SK-N-SH treated with all-trans-retinoic acid at 6 μM for 48 hours (cell line): ENCODE results near the gene FAM32A.

Experiments used
- ATAC-seq: fragments of 200-7000 bp; cut with Tn5 transposase; 3 replicates; pipeline ENCODE4 v1.9.1; 2020; ENCODE audit warnings: mild to moderate bottlenecking, moderate library complexity
- ARNTL ChIP-seq: fragments of 450-650 bp; formaldehyde crosslinking; IDR thresholded peaks from 2 replicates; pipeline ENCODE4 v1.5.0; 2020; ENCODE audit warnings: low read depth, mild to moderate bottlenecking, moderate library complexity, borderline replicate concordance
- BACH2 ChIP-seq: fragments of 250-450 bp; sonication (Bioruptor Pico); IDR thresholded peaks from 2 replicates; pipeline ENCODE4 v1.9.0; 2021; ENCODE audit warnings: mild to moderate bottlenecking, borderline replicate concordance
- CSDC2 ChIP-seq: fragments of 250-450 bp; sonication (Bioruptor Pico); IDR thresholded peaks from 2 replicates; pipeline ENCODE4 v1.5.0; 2020; ENCODE audit warnings: mild to moderate bottlenecking, moderate library complexity
- ESRRG ChIP-seq: fragments of 250-450 bp; sonication (Bioruptor Pico); IDR thresholded peaks from 2 replicates; pipeline ENCODE4 v1.6.1; 2021; ENCODE audit warnings: mild to moderate bottlenecking
- GLIS3 ChIP-seq: fragments of 250-450 bp; sonication (Bioruptor Pico); IDR thresholded peaks from 2 replicates; pipeline ENCODE4 v1.5.0; 2020; ENCODE audit warnings: mild to moderate bottlenecking, moderate library complexity
- ISL1 ChIP-seq: fragments of 250-450 bp; sonication (Bioruptor Pico); IDR thresholded peaks from 2 replicates; pipeline ENCODE4 v2.1.2; 2022; ENCODE audit warnings: mild to moderate bottlenecking, moderate library complexity
- OSR1 ChIP-seq: fragments of 250-450 bp; sonication (Bioruptor Pico); IDR thresholded peaks from 2 replicates; pipeline ENCODE4 v1.8.0; 2022; ENCODE audit warnings: moderate library complexity, mild to moderate bottlenecking, inconsistent platforms
- PPARA ChIP-seq: fragments of 250-450 bp; sonication (Bioruptor Pico); IDR thresholded peaks from 2 replicates; pipeline ENCODE4 v1.5.0; 2020; ENCODE audit warnings: mild to moderate bottlenecking, borderline replicate concordance
- RARB ChIP-seq: fragments of 250-450 bp; sonication (Bioruptor Pico); IDR thresholded peaks from 2 replicates; pipeline ENCODE4 v1.8.0; 2021; ENCODE audit warnings: mild to moderate bottlenecking, moderate library complexity
- SNAI2 ChIP-seq: fragments of 250-450 bp; sonication (Bioruptor Pico); IDR thresholded peaks from 2 replicates; pipeline ENCODE4 v1.5.0; 2020; ENCODE audit warnings: mild to moderate bottlenecking, moderate library complexity
- TCF4 ChIP-seq: fragments of 250-450 bp; sonication (Bioruptor Pico); IDR thresholded peaks from 2 replicates; pipeline ENCODE4 v1.8.0; 2021; ENCODE audit warnings: mild to moderate bottlenecking, moderate library complexity, borderline replicate concordance
- TOX ChIP-seq: fragments of 250-450 bp; sonication (Bioruptor Pico); IDR thresholded peaks from 2 replicates; pipeline ENCODE4 v1.8.0; 2021; ENCODE audit warnings: mild to moderate bottlenecking, moderate library complexity, borderline replicate concordance
- ZC3H10 ChIP-seq: fragments of 250-450 bp; sonication (Bioruptor Pico); IDR thresholded peaks from 2 replicates; pipeline ENCODE4 v1.5.1; 2021; ENCODE audit warnings: mild to moderate bottlenecking, moderate library complexity
- ZFP3 ChIP-seq: fragments of 250-450 bp; sonication (Bioruptor Pico); IDR thresholded peaks from 2 replicates; pipeline ENCODE4 v1.5.0; 2020; ENCODE audit warnings: mild to moderate bottlenecking, moderate library complexity
- ZNF565 ChIP-seq: fragments of 450-650 bp; formaldehyde crosslinking; conservative IDR thresholded peaks from 2 replicates; pipeline ENCODE4 v1.5.0; 2020; ENCODE audit warnings: low read depth, mild to moderate bottlenecking, moderate library complexity
- ZNF8 ChIP-seq: fragments of 450-650 bp; formaldehyde crosslinking; IDR thresholded peaks from 2 replicates; pipeline ENCODE4 v1.5.0; 2020; ENCODE audit warnings: mild to moderate bottlenecking, moderate library complexity
- TF ChIP-seq, protein P1 (sequence below): fragments of 250-450 bp; sonication (Bioruptor Pico); IDR thresholded peaks from 2 replicates; pipeline ENCODE4 v1.8.0; 2021; ENCODE audit warnings: low read depth, mild to moderate bottlenecking, moderate library complexity, borderline replicate concordance
- TF ChIP-seq, protein P2 (sequence below): fragments of 250-450 bp; sonication (Bioruptor Pico); IDR thresholded peaks from 2 replicates; pipeline ENCODE4 v1.8.0; 2020; ENCODE audit warnings: mild to moderate bottlenecking, moderate library complexity, borderline replicate concordance
- TF ChIP-seq, protein P3 (sequence below): fragments of 250-450 bp; sonication (Bioruptor Pico); IDR thresholded peaks from 2 replicates; pipeline ENCODE4 v1.5.1; 2020; ENCODE audit warnings: low read depth, mild to moderate bottlenecking, moderate library complexity
- TF ChIP-seq, protein P4 (sequence below): fragments of 250-450 bp; sonication (Bioruptor Pico); IDR thresholded peaks from 2 replicates; pipeline ENCODE4 v1.5.0; 2020; ENCODE audit warnings: mild to moderate bottlenecking, moderate library complexity

The FAM32A gene

DNA sequence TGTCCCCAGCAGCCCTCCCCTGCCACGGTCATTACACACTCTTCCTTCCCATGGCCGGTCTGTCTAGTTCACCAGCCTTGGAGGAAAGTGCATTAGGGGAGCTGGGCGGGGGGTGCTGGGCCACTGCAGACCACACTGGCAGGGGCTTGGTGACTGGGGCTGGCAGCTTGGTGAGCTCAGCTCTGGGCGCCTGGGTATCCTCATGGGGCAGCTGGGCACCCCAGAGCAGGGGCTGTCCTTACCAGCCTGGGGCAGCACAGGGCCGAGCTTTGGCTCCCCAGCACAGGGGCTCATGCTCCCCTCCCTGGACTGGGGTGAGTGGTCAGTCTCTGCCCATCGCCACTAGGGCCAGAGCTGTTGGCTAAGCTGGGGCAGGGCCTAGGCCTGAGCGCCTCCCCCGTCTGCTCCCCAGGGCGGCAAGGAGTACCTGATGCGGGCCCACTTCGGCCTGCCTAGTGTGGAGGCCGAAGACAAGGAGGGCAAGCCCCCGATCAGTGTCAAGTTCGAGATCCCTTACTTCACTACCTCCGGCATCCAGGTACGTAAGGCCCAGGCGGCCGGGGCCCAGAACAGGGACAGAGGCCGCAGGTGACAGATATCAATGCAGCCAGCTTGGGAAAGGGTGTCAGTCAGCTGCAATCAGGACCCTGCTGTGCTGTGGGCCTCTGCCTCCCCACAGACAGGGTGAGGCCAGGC, 48.0 kb downstream of the FAM32A start:
- ATAC-seq, result no peak
- TF ChIP-seq, protein P1, sequence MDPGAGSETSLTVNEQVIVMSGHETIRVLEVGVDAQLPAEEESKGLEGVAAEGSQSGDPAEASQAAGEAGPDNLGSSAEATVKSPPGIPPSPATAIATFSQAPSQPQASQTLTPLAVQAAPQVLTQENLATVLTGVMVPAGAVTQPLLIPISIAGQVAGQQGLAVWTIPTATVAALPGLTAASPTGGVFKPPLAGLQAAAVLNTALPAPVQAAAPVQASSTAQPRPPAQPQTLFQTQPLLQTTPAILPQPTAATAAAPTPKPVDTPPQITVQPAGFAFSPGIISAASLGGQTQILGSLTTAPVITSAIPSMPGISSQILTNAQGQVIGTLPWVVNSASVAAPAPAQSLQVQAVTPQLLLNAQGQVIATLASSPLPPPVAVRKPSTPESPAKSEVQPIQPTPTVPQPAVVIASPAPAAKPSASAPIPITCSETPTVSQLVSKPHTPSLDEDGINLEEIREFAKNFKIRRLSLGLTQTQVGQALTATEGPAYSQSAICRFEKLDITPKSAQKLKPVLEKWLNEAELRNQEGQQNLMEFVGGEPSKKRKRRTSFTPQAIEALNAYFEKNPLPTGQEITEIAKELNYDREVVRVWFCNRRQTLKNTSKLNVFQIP (CRISPR knock-in tag), result no peak
- no peak for TF ChIP-seq TOX (CRISPR knock-in tag)
- TF ChIP-seq, protein P2, sequence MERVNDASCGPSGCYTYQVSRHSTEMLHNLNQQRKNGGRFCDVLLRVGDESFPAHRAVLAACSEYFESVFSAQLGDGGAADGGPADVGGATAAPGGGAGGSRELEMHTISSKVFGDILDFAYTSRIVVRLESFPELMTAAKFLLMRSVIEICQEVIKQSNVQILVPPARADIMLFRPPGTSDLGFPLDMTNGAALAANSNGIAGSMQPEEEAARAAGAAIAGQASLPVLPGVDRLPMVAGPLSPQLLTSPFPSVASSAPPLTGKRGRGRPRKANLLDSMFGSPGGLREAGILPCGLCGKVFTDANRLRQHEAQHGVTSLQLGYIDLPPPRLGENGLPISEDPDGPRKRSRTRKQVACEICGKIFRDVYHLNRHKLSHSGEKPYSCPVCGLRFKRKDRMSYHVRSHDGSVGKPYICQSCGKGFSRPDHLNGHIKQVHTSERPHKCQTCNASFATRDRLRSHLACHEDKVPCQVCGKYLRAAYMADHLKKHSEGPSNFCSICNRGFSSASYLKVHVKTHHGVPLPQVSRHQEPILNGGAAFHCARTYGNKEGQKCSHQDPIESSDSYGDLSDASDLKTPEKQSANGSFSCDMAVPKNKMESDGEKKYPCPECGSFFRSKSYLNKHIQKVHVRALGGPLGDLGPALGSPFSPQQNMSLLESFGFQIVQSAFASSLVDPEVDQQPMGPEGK, result no peak

DNA sequence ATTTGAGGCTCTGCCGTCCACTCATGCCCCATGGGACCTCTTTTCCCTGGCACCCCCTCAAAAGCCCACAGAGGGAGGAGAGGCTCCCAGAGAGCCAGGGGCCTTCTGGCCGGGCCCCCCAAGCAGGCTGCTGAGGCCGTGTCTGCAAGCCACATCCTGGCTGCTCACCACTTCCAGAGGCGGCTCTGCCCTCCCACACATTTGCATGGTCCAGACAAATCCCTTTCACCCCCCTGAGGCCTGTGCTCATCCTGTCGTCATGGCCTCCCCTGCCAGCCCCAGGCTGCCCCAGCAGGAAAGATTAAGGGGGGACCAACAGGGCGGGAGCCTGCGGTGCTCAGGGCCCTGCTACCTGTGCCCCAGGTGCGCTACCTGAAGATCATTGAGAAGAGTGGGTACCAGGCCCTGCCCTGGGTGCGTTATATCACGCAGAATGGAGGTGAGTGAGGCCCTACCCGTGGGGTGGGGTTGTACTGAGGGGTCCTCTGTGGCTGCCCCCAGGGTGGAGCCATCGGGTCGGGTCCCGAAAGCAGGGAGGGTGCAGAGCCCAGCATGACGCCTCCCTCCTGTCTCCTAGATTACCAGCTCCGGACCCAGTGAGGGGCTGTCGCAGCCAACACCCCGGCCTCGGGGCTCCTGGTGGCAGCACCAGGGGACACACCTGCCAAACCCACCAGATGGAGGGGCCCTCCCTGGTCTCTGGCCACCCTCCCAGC, 48.8 kb downstream of the FAM32A start:
- ATAC-seq, result no peak
- TF ChIP-seq, protein P3, sequence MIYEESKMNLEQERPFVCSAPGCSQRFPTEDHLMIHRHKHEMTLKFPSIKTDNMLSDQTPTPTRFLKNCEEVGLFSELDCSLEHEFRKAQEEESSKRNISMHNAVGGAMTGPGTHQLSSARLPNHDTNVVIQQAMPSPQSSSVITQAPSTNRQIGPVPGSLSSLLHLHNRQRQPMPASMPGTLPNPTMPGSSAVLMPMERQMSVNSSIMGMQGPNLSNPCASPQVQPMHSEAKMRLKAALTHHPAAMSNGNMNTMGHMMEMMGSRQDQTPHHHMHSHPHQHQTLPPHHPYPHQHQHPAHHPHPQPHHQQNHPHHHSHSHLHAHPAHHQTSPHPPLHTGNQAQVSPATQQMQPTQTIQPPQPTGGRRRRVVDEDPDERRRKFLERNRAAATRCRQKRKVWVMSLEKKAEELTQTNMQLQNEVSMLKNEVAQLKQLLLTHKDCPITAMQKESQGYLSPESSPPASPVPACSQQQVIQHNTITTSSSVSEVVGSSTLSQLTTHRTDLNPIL, result no peak
- TF ChIP-seq TOX (CRISPR knock-in tag), result no peak
- no peak for TF ChIP-seq GLIS3 (CRISPR knock-in tag)
- TF ChIP-seq RARB (CRISPR knock-in tag), result no peak
- no peak for TF ChIP-seq TCF4 (CRISPR knock-in tag)
- TF ChIP-seq ZC3H10 (CRISPR knock-in tag), result no peak
- TF ChIP-seq OSR1 (CRISPR knock-in tag), result no peak
- TF ChIP-seq, protein P4, sequence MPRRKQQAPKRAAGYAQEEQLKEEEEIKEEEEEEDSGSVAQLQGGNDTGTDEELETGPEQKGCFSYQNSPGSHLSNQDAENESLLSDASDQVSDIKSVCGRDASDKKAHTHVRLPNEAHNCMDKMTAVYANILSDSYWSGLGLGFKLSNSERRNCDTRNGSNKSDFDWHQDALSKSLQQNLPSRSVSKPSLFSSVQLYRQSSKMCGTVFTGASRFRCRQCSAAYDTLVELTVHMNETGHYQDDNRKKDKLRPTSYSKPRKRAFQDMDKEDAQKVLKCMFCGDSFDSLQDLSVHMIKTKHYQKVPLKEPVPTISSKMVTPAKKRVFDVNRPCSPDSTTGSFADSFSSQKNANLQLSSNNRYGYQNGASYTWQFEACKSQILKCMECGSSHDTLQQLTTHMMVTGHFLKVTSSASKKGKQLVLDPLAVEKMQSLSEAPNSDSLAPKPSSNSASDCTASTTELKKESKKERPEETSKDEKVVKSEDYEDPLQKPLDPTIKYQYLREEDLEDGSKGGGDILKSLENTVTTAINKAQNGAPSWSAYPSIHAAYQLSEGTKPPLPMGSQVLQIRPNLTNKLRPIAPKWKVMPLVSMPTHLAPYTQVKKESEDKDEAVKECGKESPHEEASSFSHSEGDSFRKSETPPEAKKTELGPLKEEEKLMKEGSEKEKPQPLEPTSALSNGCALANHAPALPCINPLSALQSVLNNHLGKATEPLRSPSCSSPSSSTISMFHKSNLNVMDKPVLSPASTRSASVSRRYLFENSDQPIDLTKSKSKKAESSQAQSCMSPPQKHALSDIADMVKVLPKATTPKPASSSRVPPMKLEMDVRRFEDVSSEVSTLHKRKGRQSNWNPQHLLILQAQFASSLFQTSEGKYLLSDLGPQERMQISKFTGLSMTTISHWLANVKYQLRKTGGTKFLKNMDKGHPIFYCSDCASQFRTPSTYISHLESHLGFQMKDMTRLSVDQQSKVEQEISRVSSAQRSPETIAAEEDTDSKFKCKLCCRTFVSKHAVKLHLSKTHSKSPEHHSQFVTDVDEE, result no peak
- no peak for TF ChIP-seq ZFP3 (CRISPR knock-in tag)
- TF ChIP-seq PPARA (CRISPR knock-in tag), result no peak
- TF ChIP-seq ZNF8, result no peak
- TF ChIP-seq, protein P1 (CRISPR knock-in tag), result no peak
- no peak for TF ChIP-seq BACH2
- no peak for TF ChIP-seq ARNTL (CRISPR knock-in tag)
- TF ChIP-seq SNAI2 (CRISPR knock-in tag), result no peak
- TF ChIP-seq ESRRG, result no peak
- no peak for TF ChIP-seq ZNF565 (CRISPR knock-in tag)
- no peak for TF ChIP-seq ISL1 (CRISPR knock-in tag)
- TF ChIP-seq CSDC2, result no peak
